H1 (cell line): ENCODE measurements around the gene BARX2. TPM values are rescaled to one million over a fixed set of nuclear protein-coding genes. Genes with fewer than 3 reads are reported as not detected.

Experiments
- PHF8 ChIP-seq: fragments of 200-600 bp; sonication (generic); conservative IDR thresholded peaks from 2 replicates; pipeline ENCODE4 v1.7.1; 2012; ENCODE audit warnings: low read depth, mild to moderate bottlenecking, inconsistent platforms, low read length, moderate library complexity
- polyA plus RNA-seq, 7 experiments: library from polyadenylated mRNA; depleted of rRNA in 3 of 7; stranded (reverse) in 5 of 7; unstranded in 2 of 7; fragments of >200 nt in 5 of 7; fragments of 200-250 nt in 2 of 7; gene quantifications; 1 replicate in 5 of 7; 2 replicates in 1 of 7; 4 replicates in 1 of 7; pipeline versions ENCODE4 v1.2.1 to v1.2.3, GENCODE V29; 2011 to 2013; ENCODE audit warnings: missing spikeins in 2 of 7, mixed read lengths in 2 of 7
- total RNA-seq: library from RNA; stranded (reverse); fragmentation: NEBNext Ultra II Directional; extraction: Animal tissue kit (Norgen Biotek cat#: 25700); gene quantifications from 2 replicates; pipeline ENCODE4 v1.2.1, GENCODE V29; 2021
- TF ChIP-seq, protein P1 (sequence below): IDR thresholded peaks from 2 replicates; pipeline ENCODE4 v1.6.1; 2012; ENCODE audit warnings: inconsistent platforms

BARX2 gene
- total and polyA plus RNA-seq, 2 of the 8 experiments (the other 6 are each of a cell fraction or from before 2014, with no cell fraction given), result not detected

DNA sequence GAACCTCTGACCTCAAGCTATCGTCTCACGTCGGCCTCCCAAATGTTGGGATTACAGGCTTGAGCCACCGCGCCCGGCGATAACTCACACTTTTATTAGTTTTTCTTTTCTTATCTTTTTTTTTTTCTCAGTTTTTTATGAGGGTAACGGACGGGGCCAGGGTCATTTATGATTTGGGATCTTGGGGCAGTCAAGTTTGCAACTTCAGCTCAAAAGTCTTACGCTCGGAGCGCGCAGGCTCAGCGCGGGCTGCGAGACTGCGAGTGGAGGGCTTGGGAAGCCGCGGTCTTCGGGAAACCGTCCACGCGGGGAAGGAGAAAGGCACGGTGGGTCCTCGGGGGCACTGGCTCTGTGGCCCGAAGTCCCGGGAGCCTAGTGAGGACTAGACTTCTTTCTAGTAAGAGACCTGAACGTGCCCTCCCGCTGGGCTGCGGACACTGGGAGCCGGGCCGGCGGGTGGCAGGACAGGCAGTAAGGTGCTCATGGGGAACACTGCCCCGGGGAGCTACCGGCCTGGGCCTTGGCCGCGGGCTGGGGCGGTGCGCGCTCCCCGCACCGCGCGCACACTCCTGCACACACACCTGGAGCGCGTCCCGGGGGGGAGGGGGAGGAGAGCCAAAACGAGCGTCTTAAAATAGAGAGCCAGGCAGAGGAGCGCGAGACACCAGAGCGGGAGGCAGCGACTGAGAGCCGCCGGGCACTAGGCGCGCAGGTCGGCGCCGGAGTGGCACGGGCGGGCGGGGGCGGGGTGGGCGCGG lies 476 bp upstream of the BARX2 start (continued):
- no peak for TF ChIP-seq PHF8
- TF ChIP-seq, protein P1, sequence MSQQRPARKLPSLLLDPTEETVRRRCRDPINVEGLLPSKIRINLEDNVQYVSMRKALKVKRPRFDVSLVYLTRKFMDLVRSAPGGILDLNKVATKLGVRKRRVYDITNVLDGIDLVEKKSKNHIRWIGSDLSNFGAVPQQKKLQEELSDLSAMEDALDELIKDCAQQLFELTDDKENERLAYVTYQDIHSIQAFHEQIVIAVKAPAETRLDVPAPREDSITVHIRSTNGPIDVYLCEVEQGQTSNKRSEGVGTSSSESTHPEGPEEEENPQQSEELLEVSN, result no peak
- TF ChIP-seq, all 59 proteins: peak for 0
